HepG2 (cell line): ENCODE results near the gene H2AZ1. TPM values are rescaled to one million over a fixed set of nuclear protein-coding genes. Genes with fewer than 3 reads are reported as not detected.

Experiments used
- AGO2 ChIP-seq: fragments of 200-400 bp; formaldehyde crosslinking; optimal IDR thresholded peaks from 2 replicates; pipeline ENCODE3; 2017; ENCODE audit warnings: mild to moderate bottlenecking, low read depth, low read length, moderate library complexity
- HMG20B ChIP-seq: conservative IDR thresholded peaks from 2 replicates; pipeline ENCODE4 v1.6.1; 2016; ENCODE audit warnings: missing genetic modification reagents, missing compliant biosample characterization
- KLF11 ChIP-seq: IDR thresholded peaks from 2 replicates; pipeline ENCODE4 v1.6.1; 2016; ENCODE audit warnings: missing compliant biosample characterization
- MBNL3 ChIP-seq: fragments of 250-450 bp; sonication (Bioruptor Pico); conservative IDR thresholded peaks from 2 replicates; pipeline ENCODE4 v1.8.0; 2022; ENCODE audit warnings: mild to moderate bottlenecking, inconsistent platforms
- RXRA ChIP-seq: sonication (generic); formaldehyde crosslinking; IDR thresholded peaks from 2 replicates; pipeline ENCODE4 v1.5.1; 2020; ENCODE audit warnings: missing genetic modification reagents
- SP1 ChIP-seq, 2 experiments: fragments of 450-650 bp in 1 of 2; sonication (generic) in 1 of 2; formaldehyde crosslinking in 1 of 2; IDR thresholded peaks; 2 replicates each; pipeline versions ENCODE4 v1.4.0 to v1.6.1; 2016 to 2020; ENCODE audit warnings: missing genetic modification reagents in 1 of 2
- SRSF1 ChIP-seq: fragments of 200-400 bp; formaldehyde crosslinking; optimal IDR thresholded peaks from 2 replicates; pipeline ENCODE3; 2017; ENCODE audit warnings: mild to moderate bottlenecking, low read depth, low read length, moderate library complexity
- WIZ ChIP-seq: sonication (generic); formaldehyde crosslinking; IDR thresholded peaks from 2 replicates; pipeline ENCODE4 v1.5.1; 2020; ENCODE audit warnings: mild to moderate bottlenecking, missing genetic modification reagents
- ZNF441 ChIP-seq: sonication (generic); formaldehyde crosslinking; IDR thresholded peaks from 2 replicates; pipeline ENCODE4 v1.7.0; 2021; ENCODE audit warnings: missing genetic modification reagents, borderline replicate concordance
- ZNF7 ChIP-seq: IDR thresholded peaks from 2 replicates; pipeline ENCODE4 v1.6.1; 2016; ENCODE audit warnings: missing biosample characterization, missing genetic modification reagents
- ZNF713 ChIP-seq: sonication (generic); formaldehyde crosslinking; IDR thresholded peaks from 2 replicates; pipeline ENCODE4 v1.4.0; 2020; ENCODE audit warnings: mild to moderate bottlenecking, missing genetic modification reagents
- ZNF790 ChIP-seq: sonication (generic); formaldehyde crosslinking; IDR thresholded peaks from 2 replicates; pipeline ENCODE4 v1.8.0; 2022; ENCODE audit warnings: missing genetic modification reagents, mild to moderate bottlenecking, borderline replicate concordance
- ZSCAN9 ChIP-seq: IDR thresholded peaks from 2 replicates; pipeline ENCODE4 v1.6.1; 2016; ENCODE audit warnings: borderline replicate concordance
- polyA plus RNA-seq, 8 experiments: library from polyadenylated mRNA; depleted of rRNA in 3 of 8; stranded (reverse) in 7 of 8; unstranded in 1 of 8; fragments of >200 nt; fragmentation: Illumina TruSeq in 4 of 8; extraction: Trizol in 4 of 8; gene quantifications; 2 replicates each; pipeline versions ENCODE4 v1.2.1 to v1.2.3, GENCODE V29; 2011 to 2016; ENCODE audit warnings: low read depth in 4 of 8, missing spikeins in 1 of 8, mixed read lengths in 1 of 8; ENCODE audit not compliant: insufficient read depth in 1 of 8
- total RNA-seq, 5 experiments: library from RNA; depleted of rRNA; stranded (reverse); fragments of >200 nt; fragmentation: Illumina TruSeq; extraction: Trizol; gene quantifications; 2 replicates each; pipeline ENCODE4 v1.2.3, GENCODE V29; 2016; ENCODE audit warnings: low read depth in 1 of 5
- TF ChIP-seq, protein P1 (sequence below): sonication (generic); formaldehyde crosslinking; IDR thresholded peaks from 2 replicates; pipeline ENCODE4 v1.5.1; 2020; ENCODE audit warnings: missing genetic modification reagents, mild to moderate bottlenecking, borderline replicate concordance
- TF ChIP-seq, protein P2 (sequence below), 2 experiments: sonication (generic) in 1 of 2; formaldehyde crosslinking in 1 of 2; IDR thresholded peaks; 2 replicates each; pipeline versions ENCODE4 v1.4.0 to v1.6.1; 2018 to 2020; ENCODE audit warnings: missing genetic modification reagents in 2 of 2, borderline replicate concordance in 1 of 2, low read depth in 1 of 2, mild to moderate bottlenecking in 1 of 2, missing biosample characterization in 1 of 2
- TF ChIP-seq, protein P3 (sequence below): sonication (generic); formaldehyde crosslinking; IDR thresholded peaks from 2 replicates; pipeline ENCODE4; 2020; ENCODE audit warnings: missing genetic modification reagents, mild to moderate bottlenecking, borderline replicate concordance
- TF ChIP-seq, protein P4 (sequence below): sonication (generic); formaldehyde crosslinking; IDR thresholded peaks from 2 replicates; pipeline ENCODE4 v1.9.0; 2021; ENCODE audit warnings: missing genetic modification reagents, mild to moderate bottlenecking, borderline replicate concordance

The H2AZ1 gene
- total and polyA plus RNA-seq, 2 of the 13 experiments (the other 11 are each of a cell fraction or from before 2014, with no cell fraction given), result 301 to 574 TPM

DNA sequence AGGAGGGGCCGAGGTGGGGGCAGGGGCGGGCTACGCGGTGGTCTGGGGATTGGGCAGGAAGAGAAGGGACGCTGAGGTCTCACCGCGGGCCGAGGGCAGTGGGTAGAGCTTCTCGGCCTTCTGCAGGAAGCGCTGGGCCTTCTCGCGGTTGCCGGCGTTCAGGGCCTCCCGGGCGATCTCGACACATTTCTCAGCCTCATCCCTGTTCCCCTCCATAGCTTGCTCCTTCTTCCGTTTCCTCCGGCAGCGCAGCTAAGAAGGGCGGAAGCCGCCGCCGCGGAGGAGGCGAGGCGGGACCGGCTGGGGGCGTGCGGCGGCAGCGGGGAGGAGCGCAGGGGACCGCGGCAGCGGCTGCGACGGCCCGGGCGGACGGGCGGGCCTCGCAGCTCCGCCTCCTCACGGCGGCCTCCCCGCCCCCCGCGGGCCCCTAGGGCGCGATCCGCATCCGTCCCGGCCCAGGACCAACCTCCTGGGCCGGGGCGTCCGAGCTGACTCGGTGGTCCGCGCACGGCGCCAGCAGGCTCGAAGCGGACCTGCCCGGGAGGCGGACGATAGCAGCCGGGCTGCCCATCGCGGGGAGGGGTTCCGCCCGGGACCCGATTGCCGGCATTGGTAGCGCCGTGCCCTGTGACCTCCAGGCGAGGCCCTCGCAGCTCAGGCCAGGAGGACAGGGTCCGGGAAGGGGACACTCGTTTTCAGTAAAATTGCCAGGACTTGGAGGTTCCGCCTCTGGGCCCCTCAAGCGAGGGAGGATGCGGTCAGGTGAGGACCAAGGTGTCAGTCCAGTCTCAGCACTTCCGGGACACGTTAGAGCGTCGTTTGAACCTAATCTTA lies 3.5 kb downstream of the H2AZ1 start, which contains the start of gene DNAJB14 (continued):
- TF ChIP-seq, protein P1, sequence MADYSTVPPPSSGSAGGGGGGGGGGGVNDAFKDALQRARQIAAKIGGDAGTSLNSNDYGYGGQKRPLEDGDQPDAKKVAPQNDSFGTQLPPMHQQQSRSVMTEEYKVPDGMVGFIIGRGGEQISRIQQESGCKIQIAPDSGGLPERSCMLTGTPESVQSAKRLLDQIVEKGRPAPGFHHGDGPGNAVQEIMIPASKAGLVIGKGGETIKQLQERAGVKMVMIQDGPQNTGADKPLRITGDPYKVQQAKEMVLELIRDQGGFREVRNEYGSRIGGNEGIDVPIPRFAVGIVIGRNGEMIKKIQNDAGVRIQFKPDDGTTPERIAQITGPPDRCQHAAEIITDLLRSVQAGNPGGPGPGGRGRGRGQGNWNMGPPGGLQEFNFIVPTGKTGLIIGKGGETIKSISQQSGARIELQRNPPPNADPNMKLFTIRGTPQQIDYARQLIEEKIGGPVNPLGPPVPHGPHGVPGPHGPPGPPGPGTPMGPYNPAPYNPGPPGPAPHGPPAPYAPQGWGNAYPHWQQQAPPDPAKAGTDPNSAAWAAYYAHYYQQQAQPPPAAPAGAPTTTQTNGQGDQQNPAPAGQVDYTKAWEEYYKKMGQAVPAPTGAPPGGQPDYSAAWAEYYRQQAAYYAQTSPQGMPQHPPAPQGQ (CRISPR knock-in tag), result no peak
- no peak for TF ChIP-seq ZNF7 (CRISPR knock-in tag)
- no peak for TF ChIP-seq SP1 (IDR thresholded peaks at IDR 0.05)
- TF ChIP-seq SP1 (CRISPR knock-in tag; IDR thresholded peaks at IDR 0.05), result 0 out of 2 replicates have a peak, but pooled peaks have one; percentile 28
- TF ChIP-seq AGO2, result peak; percentile 98
- TF ChIP-seq RXRA (CRISPR knock-in tag), result peak; percentile 72
- TF ChIP-seq, protein P2, sequence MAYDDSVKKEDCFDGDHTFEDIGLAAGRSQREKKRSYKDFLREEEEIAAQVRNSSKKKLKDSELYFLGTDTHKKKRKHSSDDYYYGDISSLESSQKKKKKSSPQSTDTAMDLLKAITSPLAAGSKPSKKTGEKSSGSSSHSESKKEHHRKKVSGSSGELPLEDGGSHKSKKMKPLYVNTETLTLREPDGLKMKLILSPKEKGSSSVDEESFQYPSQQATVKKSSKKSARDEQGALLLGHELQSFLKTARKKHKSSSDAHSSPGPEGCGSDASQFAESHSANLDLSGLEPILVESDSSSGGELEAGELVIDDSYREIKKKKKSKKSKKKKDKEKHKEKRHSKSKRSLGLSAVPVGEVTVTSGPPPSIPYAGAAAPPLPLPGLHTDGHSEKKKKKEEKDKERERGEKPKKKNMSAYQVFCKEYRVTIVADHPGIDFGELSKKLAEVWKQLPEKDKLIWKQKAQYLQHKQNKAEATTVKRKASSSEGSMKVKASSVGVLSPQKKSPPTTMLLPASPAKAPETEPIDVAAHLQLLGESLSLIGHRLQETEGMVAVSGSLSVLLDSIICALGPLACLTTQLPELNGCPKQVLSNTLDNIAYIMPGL (CRISPR knock-in tag; IDR thresholded peaks at IDR 0.05; ENCODE audit: borderline replicate concordance in 1 of 2, low read depth in 1 of 2), result peak; percentile 42 to 56; a peak in 2 of 4 replicates
- no peak for TF ChIP-seq MBNL3 (CRISPR knock-in tag)
- no peak for TF ChIP-seq SRSF1
- TF ChIP-seq, protein P3, sequence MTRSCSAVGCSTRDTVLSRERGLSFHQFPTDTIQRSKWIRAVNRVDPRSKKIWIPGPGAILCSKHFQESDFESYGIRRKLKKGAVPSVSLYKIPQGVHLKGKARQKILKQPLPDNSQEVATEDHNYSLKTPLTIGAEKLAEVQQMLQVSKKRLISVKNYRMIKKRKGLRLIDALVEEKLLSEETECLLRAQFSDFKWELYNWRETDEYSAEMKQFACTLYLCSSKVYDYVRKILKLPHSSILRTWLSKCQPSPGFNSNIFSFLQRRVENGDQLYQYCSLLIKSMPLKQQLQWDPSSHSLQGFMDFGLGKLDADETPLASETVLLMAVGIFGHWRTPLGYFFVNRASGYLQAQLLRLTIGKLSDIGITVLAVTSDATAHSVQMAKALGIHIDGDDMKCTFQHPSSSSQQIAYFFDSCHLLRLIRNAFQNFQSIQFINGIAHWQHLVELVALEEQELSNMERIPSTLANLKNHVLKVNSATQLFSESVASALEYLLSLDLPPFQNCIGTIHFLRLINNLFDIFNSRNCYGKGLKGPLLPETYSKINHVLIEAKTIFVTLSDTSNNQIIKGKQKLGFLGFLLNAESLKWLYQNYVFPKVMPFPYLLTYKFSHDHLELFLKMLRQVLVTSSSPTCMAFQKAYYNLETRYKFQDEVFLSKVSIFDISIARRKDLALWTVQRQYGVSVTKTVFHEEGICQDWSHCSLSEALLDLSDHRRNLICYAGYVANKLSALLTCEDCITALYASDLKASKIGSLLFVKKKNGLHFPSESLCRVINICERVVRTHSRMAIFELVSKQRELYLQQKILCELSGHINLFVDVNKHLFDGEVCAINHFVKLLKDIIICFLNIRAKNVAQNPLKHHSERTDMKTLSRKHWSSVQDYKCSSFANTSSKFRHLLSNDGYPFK (CRISPR knock-in tag), result peak; percentile 43; the same call in 1 of the 2 replicates
- no peak for TF ChIP-seq ZSCAN9 (CRISPR knock-in tag)
- no peak; the same call in 1 of the 2 replicates for TF ChIP-seq HMG20B
- no peak for TF ChIP-seq ZNF441
- TF ChIP-seq, protein P4, sequence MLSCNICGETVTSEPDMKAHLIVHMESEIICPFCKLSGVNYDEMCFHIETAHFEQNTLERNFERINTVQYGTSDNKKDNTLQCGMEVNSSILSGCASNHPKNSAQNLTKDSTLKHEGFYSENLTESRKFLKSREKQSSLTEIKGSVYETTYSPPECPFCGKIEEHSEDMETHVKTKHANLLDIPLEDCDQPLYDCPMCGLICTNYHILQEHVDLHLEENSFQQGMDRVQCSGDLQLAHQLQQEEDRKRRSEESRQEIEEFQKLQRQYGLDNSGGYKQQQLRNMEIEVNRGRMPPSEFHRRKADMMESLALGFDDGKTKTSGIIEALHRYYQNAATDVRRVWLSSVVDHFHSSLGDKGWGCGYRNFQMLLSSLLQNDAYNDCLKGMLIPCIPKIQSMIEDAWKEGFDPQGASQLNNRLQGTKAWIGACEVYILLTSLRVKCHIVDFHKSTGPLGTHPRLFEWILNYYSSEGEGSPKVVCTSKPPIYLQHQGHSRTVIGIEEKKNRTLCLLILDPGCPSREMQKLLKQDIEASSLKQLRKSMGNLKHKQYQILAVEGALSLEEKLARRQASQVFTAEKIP, result no peak
- TF ChIP-seq KLF11 (CRISPR knock-in tag), result no peak; the same call in 1 of the 2 replicates
- TF ChIP-seq WIZ (CRISPR knock-in tag), result no peak
- TF ChIP-seq ZNF713 (CRISPR knock-in tag), result no peak
- TF ChIP-seq ZNF790 (CRISPR knock-in tag), result no peak
